Measurements from ENCODE around the gene RETSAT.
"Not testable (repeated sequence)": the region's sequence is repeated elsewhere in the genome, so short reads cannot be mapped to it uniquely, and the experiment has no call there.

RETSAT gene

DNA sequence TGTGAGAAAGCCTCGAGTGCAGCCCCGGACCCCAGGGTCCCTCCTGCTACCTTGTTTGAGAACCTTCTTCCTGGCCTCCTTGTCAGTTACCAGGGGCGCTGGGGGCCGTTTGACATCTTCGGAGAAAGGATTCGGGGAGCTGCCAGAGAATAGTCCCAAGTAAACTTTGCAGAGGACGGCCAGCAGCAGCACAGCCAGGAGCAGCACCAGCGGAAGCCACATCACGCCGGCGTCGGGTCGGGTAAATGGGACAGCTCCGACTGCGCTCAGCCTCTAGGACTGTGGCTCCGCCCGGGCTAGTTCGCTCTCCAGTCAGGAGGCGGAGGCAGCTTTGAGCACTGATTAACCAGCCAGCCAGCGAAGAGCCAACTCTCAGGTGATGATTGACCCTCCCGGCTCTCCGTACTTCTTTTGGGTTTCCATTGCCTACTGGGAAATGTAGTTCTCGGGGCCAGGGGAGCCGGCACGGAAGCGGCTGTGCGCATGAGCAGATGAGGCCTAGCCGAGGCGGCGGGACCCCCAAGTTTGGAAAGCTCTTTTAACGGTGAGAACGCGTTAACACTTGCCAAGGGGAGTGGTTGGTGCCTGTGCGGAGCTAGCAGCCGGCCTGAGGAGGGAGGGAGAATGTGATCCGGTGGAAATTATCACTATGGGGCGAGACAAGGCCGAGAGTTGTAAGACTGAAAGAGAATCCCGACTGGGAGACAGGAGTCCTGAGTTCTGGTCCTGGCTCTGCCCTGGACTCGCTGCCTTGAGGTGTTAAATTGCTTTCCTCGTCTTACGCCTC, at the start of gene RETSAT, which contains the start of gene ELMOD3:
Gene RETSAT (minus strand): TSS at position 243 of the 787 bp plus-strand sequence. CDS start 21 bp downstream, at position 222.
Gene ELMOD3 (plus strand): TSS at position 484 of the 787 bp plus-strand sequence. CDS start 2,430 bp downstream, outside the sequence.
- peak; percentile 93 for DNase-seq (ENCODE audit: low read depth in 2 of 2)

DNA sequence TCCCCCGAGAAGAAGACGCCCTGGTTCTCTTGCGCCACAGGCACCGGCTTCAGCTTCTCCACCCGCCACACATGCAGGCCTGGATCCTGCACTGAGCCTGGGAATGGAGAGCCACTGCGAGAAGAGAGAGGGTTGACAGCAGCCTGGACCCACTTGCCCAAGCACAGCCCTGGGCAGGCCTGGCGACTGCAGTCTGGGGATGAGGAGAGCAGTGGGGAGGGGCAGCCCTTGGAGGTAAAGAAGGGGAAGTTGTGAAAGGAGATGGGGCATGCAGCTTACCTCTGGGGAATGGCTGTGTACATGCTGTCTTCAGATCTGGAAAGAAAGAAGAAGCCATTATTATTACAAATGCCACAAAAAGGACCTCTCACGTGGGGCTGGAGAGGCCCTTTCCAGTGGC, 47.5 kb upstream of the RETSAT start:
- DNase-seq (ENCODE audit: low read depth in 2 of 2) = no peak

DNA sequence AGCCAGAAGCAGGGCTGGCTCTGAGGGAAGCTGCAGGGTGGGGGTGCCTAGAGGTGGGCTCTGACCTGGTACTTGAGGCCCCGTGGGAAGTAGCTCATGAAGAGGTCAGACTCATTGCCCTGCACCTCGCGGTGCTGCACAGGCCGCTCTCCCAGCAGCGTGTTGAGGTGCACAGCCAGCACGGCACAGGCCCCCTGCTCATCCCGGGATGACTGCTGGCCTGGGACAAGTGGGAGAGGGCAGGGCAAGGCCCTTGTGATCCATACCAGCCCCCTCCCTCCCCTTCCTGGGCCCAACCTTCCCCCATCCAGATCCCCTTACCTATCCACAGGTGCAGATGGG, 47.1 kb upstream of the RETSAT start:
- no peak for DNase-seq (ENCODE audit: low read depth in 2 of 2)

DNA sequence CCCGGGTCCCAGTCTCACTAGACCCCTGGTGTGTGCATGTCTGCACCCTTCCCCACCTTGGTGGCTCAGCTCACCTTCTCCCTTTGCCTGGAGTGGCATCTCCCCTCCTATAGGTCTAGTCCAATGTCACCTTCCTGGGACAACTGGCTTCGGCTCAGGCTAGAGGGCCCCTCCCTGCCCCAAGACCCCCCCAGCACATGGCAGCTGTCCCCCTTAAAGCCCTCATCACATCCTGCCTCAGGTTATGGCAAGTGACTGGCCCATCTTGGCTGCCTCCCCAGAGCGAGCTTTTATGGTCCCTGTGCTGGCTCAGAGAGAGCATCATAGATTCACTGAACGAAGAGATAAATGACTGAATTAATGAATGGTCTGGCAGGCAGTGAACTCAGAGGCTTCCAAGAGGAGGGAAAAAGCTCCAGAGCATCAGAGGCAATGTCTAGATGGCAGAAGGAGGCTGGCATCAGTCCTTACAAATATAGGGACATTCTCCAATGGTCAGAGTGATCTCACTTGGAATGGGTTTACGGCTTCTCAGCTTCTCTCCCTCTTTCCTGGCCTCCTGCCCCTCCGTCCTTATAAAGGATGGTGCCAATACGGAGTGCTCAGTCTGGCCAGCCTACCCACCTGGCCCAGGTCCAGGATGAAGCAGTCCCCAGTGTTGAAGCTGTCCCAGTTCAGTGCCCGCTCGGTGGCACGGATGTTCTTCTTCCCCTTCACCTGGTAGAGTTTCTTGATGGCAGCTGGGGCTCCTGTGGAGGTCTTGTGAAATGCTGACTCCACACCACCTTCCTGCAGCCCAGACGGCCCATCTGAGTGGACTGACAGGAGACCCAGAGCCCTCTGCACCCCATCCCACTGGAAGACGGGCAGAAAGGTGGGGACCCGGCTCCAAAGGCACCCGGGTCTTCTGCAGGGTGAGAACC, 46.5 kb upstream of the RETSAT start:
- DNase-seq (ENCODE audit: low read depth in 2 of 2) = no peak

DNA sequence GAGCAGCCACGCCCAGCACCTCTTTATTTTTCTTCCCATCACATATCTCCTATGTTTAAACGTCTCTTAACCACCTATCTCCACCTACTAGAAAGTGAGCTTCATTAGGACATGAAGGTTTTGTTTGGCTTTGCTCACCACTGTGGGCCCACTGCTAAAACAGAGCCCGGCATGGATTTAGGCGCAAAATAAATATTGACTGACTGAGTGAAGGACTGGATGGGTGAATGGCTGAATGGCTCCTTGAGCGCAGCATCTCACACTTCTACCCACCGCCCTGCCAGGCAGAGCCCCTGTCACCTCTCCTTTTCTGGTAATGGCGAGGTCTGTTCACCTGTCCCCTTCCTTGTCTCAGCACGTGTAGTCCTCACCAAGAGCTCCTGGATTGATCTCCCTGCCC, 45.7 kb upstream of the RETSAT start:
- DNase-seq (ENCODE audit: low read depth in 2 of 2) = no peak

DNA sequence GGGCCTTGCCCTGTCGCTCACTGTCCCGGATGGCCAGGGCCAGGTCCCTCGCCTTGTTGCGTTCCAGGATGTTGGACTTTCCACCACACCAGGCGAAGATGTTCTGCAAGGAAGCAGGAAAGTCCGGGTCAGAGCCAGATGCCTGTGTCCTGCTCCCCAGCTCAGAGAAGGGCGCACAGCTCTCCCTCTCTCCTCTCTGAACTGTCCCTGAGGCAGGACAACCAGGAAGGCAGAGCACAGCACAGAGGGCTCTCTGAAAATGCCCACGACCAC, 44.8 kb upstream of the RETSAT start:
- no peak for DNase-seq (ENCODE audit: low read depth in 2 of 2)

DNA sequence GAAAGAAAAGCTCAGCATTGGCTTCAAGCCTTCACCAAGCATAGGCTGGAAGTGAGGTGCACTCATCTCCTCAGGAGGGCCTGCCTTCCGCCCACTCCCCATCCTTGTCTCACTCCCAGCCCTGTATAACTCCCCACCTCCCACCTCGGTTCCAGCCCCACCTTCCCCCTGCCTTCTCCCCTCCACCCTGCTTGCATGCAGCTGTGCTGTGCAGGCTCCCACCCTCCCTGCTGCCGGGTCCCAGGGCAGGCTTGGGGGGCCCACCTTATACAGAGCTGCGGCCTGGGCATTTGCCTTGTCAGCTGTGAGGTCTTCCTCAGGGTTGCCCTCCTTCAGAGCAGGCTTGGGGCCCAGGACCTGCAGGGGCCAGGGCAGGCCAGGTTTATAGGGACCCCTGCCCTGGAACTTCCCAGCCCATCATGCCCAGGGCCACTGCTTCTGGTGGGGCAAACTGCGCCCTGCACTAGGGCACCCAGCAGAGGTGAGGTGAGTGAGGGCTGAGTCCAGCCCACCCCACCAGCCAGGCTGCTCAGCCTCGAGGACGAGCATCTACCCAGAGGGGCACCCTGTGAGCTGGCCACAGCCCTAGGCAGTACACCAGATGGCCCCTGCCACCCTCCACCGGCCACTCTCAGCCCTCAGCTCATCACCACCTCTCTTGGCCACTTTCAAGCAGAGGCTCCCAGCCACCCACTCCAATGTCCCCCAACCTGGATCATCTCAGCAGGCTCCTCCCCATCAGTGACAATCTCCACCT, 44.3 kb upstream of the RETSAT start:
- no peak for DNase-seq (ENCODE audit: low read depth in 2 of 2)

DNA sequence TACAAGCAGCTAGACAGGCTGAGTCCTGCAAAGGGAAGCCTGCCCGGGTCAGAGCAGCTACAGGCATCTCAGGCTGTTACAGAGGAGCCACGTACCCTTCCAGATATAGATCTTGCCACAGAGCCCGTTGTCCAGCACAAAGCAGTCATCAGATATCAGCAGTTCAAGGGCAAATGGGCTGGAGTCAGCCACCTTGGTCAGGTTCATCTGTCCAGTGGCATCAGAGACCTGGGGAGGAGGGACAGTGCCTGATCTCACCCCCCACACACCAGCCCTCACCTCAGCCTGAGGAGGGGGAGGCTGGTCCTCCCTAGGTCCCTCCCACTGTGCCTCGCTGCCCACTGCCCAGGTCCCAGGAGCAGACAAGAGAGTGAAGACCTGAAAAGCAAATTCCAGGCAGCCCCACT, 43.6 kb upstream of the RETSAT start:
- no peak for DNase-seq (ENCODE audit: low read depth in 2 of 2)

DNA sequence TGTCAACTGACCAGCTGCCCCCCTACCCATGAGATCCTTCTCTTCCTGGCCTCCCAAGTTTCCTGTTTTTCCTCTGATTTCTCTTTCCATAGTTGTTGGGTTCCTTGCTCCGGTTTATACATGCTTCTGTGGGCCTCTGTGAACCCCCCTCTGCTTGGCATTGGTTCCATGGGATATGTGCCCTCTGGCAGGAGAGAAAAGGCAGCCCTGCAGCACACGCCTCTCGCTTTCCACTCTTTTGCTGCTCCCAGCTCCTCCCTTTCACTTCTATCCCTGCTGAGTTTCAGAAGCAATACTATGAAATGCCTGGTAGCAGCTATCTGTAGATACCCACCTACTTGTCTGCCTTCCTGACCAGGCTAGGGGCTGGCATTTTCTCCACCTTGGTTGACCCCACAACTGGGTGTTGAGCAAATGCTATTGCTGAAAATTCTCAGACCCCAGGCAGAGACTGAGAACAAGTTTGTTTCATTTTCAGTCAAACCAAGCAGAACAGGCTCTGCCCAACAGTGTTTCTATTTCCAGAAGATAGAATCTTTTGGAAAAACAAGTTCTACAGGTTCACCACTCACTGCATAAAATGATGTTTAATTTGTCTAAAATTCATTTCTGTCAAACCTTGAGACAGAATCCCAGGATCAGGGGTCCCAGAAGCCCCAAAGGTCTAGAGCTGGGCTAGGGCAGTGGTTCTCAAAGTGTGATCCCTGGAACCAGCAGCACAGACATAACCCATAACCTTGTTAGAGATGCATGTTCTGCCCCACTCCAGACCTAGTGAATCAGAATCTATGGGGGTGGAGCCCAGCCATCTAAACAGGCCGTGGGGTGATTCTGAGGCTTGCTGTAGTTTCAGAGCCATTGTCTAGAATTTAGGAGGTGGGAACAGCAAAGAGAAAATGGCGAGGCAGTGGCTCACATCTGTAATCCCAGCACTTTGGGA, 42.5 kb upstream of the RETSAT start:
- no peak for DNase-seq (ENCODE audit: low read depth in 2 of 2)

DNA sequence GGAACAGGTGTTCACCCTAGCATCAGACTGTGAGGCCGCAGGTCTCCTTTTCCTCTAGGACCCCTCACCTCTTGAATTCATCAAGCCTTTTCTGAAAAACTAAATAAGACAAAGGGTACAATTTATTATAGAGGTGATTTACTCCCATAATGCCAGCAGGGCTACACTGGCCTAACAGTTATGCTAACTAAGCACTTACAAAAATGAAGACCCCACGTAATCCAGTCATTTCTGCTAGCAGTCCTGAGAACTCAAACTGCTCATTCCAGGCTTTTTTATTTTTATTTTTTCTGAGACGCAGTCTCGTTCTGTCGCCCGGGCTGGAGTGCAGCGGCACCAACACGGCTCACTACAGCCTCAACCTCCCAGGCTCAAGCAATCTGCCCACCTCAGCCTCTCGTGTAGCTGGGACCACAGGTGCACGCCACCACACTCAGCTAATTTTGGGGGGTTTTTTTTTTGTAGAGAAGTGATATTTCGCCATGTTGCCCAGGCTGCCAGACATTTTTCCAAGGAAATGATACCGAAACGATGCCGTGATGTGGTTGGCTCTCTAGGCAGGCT, 41.7 kb upstream of the RETSAT start:
- DNase-seq (ENCODE audit: low read depth in 2 of 2) = no peak

DNA sequence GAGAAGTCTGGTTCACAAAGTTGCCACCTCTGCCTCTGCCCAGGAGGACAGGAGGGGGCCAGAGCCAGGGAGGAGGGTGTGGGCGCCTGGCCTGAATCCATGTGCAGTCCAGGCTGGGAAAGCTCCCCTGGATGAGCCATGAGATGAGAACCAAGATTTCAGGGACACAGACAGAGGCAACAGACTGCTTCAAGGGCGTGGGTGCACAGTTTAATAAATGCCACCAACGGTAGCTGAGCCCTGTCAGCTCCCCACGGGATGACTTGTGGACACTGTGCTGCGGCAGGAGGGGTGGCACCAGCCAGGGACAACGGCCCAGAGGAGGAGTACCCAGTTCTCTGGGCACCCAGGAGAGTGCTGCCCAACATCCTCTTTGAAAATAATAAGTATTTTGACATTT, 40.6 kb upstream of the RETSAT start:
- DNase-seq (ENCODE audit: low read depth in 2 of 2) = no peak

DNA sequence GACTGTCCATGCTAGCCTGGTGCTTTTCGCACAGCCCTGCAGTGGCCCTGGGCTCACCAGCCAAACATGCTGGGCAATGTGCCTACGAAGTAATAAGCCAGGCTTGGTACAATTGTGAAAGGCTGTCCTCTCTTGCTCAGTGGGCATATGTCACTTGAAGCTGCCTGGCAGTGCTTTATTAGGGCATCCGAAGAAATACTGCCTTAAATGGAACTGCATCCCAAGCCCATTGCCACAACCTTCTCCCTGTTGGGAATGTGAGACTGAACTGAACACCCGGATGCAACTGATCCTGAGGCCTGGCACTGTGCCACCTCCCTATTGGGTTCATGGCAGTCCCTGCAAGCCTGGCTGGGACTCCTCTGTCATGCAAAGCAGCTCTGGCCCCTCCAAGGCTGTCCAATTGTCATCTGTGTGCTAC, 39.9 kb upstream of the RETSAT start:
- DNase-seq (ENCODE audit: low read depth in 2 of 2) = no peak

DNA sequence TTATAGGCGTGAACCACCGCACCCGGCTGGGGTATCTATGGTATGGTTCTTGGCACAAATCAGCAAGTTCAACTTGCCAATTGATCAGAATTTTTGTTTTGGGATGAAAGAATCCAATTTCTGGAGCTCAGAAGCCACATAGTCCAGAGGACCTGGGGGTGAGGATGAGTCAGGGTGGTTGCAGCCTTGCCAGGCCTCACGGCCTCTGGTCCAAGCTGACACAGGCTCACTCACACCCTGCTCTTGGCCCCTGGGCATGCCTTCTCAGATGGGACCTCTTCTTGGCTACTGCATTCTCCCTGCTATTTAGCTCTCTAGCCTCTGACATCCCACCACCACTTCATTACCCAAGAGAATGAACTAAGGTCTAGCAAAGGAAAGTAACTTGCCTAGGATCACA, 39.5 kb upstream of the RETSAT start:
- DNase-seq (ENCODE audit: low read depth in 2 of 2) = no peak

DNA sequence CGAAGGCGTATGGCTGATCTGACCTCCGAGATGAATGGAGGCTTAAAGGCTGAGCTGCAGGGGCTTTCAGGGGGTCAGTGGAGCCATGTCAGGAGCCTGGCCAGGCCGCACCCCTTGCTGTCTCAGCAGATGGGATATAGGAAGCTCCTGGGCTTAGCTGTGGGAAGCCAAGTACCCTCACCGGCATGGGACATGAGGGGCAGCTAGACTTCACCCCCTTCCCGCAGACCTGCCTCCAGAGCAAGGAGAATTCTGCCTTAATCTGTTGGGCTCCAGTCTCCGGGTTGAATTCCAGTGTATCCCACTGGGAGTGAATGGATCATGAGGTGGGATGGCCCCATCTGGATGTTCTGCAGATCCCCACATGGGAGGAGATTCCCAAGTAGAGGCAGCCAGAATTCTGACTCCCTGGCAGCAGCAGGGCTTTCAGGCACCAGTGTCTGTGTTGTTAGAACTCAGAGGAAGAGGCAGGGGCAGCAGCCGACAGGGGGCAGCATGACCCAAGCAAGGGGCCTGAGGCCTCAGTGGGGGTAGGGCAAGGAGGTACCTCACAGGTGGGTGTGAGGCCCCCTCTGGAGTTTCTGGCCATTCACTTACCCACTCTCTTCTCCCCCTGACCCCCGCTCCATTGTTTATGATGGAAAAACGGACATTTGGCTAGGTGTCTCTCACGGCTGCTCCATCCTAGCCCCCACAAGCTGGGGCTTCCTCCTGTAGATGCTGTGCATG, 36.8 kb upstream of the RETSAT start:
- DNase-seq (ENCODE audit: low read depth in 2 of 2) = peak; percentile 58 to 67

DNA sequence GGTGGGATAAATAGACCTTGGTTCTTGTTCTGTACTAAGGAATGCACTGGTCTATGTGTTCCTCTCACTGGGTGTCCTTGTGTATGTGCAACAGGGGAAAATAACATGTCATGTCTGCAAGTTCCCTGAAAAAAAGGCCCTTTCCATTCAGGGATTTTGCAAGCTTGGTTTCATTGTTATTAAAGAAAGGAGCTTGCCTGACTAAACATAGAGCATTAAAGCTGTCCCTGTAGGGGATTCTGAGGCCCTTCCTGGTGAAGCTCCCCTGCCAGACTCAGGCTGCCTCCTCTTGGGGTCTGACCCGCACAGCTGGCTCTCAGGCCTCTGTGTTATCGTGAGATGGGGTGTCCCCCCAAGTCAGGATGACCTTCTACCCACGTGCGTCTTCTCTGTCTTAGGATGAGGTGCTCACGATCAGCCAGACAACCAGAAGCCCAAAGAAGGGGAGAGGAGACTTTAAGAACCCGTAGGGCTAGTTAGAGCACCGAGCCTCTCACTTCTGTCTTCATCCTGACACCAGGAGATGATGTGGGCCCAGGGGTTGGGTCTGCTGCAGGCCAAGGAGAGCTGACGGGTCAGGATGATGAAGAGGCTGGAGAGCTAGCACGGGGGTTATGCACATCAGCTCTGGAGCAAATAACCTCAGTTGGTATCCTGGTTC, 34.7 kb upstream of the RETSAT start:
- DNase-seq (ENCODE audit: low read depth in 2 of 2) = no peak

DNA sequence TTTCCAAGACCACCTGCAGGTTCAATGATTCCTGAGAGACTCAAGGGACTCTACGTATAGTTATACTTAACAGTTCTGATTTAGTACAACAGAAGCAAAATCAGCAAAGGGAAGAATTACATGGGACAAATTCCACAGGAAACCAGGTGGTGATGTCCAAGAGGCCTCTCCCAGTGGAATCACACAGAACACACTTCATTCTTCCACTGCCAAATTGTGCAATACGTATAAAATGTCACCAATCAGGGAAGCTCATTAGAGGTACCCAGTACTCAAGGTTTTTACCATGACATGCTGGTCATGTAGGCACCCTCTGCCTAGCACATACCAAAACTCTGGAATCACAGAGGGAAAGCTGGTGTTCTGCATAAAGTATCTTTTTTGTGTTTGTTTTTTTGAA, 33.4 kb upstream of the RETSAT start:
- DNase-seq (ENCODE audit: low read depth in 2 of 2) = no peak

DNA sequence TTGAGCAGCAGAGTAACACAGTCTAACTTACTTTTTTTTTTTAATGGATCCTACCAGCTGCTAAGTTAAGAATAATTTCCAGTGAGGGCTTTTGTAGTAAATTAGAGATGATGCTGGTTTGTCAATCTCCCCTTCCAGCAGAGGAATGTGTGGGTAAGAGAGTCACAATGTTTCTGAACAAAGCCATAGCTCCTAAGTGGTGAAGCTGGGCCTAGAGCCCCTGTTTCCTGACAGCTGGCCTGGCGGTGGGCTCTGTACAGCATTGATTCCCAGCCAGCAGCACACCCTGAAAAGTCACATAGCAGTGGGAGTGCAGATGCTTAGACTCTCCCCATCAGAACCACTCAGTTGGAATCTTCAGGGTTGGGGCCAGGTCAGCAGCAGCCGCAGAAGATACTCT, 31.4 kb upstream of the RETSAT start:
- no peak for DNase-seq (ENCODE audit: low read depth in 2 of 2)

DNA sequence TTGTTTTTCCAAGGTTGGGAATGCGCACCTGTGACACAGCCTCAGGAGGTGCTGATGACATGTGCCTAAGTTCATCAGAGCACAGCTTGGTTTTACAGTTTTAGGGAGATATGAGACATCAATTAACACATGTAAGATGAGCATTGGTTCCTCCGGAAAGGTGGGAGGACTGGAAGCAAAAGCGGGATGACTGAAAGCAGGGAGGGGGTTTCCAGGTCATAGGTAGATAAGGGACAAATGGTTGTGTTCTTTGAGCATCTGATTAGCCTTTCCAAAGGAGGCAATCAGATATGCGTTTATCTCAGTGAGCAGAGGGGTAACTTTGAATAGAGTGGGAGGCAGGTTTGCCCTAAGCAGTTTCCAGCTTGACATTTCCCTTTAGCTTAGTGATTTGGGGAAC, 29.5 kb upstream of the RETSAT start:
- DNase-seq (ENCODE audit: low read depth in 2 of 2) = no peak

DNA sequence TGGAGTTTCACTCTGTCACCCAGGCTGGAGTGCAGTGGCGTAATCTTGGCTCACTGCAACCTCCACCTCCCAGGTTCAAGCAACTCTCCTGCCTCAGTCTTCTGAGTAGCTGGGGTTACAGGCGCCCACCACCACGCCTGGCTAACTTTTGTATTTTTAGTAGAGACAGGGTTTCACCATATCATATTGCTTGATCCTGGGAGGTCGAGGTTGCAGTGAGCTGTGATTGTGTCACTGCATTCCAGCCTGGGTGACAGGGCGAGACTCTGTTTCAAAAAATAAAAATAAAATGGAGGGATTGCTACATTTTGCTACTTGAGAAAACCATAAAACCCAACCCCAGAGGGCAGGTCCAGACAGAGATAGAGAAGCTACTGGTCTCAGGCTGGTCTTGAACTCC, 28.8 kb upstream of the RETSAT start:
- DNase-seq (ENCODE audit: low read depth in 2 of 2) = not testable (repeated sequence)

DNA sequence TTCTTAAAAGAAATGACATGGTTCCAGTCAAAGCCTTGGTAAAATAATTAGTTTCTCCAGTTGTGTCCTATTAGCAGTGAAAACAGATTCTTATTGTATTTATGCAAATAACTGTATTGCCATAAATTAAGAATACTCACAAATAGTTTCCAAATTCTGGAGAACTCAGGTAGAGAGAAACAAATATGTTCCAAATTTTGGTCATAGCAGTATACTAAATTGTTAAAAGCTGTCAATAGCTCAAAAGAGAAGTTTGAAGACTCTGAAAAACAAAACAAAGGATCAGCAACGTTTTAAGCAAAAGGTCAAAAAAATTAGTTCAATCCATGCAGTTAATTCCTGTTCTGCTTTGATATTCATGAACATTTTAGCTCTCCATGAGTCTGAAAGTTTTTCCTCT, 25.7 kb upstream of the RETSAT start:
- no peak for DNase-seq (ENCODE audit: low read depth in 2 of 2)

Data from activated CD4-positive, alpha-beta T cell treated with anti-CD3 and anti-CD28 coated beads for 24 hours (primary cell).